ENCODE results near the gene NHLRC2.

NHLRC2 gene

DNA sequence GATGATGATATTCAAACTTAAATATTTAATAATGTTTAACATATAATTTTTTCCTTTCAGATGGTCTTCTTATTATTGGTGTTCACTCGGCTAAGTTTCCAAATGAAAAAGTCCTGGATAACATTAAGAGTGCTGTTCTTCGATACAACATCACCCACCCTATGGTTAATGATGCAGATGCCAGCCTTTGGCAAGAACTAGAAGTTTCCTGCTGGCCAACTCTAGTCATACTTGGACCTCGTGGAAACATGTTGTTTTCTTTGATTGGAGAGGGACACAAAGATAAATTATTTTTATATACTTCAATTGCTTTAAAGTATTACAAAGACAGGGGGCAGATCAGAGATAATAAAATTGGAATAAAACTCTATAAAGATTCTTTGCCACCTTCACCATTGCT, 22.0 kb downstream of the NHLRC2 start:
- no peaks in the 10 kb centered on the region for H3K36me3 ChIP-seq (replicated peaks)
- H3K4me3 ChIP-seq (ENCODE audit: low read depth, low read length) = no peak overlapping the region
- no peaks in the 10 kb centered on the region for H3K27me3 ChIP-seq (replicated peaks)
- TF ChIP-seq, protein P1, sequence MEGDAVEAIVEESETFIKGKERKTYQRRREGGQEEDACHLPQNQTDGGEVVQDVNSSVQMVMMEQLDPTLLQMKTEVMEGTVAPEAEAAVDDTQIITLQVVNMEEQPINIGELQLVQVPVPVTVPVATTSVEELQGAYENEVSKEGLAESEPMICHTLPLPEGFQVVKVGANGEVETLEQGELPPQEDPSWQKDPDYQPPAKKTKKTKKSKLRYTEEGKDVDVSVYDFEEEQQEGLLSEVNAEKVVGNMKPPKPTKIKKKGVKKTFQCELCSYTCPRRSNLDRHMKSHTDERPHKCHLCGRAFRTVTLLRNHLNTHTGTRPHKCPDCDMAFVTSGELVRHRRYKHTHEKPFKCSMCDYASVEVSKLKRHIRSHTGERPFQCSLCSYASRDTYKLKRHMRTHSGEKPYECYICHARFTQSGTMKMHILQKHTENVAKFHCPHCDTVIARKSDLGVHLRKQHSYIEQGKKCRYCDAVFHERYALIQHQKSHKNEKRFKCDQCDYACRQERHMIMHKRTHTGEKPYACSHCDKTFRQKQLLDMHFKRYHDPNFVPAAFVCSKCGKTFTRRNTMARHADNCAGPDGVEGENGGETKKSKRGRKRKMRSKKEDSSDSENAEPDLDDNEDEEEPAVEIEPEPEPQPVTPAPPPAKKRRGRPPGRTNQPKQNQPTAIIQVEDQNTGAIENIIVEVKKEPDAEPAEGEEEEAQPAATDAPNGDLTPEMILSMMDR (IDR thresholded peaks at IDR 0.05; ENCODE audit: low read depth, low read length, missing control alignments) = no peak
- no peak overlapping the region for H3K27ac ChIP-seq
- in situ Hi-C loops (cut with HindIII; ENCODE audit: low pct_ligation_motif_present, low sequenced_read_pairs) = no loop called here
- DNase-seq = no peak

DNA sequence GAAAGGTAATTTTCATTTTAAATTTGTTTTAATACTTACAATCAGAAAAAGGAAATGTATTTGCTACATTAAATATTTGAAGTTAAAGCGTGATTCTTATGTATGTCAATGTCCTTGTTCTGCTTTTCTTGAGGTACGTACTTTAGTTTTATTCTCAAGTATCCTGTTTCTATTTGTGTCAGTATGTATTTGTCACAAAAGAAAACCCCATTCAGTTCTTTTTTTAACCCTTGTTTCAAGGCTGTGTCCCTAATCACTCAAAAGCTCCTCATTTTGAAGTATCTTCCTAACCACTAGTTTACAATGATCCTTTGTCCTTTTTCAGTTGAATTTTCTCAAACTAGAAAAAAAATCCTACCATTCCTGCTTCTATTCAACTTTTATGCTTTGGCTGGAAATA, 25.2 kb downstream of the NHLRC2 start:
- Histone ChIP-seq H3K4me3 (ENCODE audit: low read depth, low read length) (no peak overlapping the region), H3K36me3 (replicated peaks) (no peaks in the 10 kb centered on the region), H3K27me3 (replicated peaks) (no peaks in the 10 kb centered on the region), H3K27ac (no peak overlapping the region)
- TF ChIP-seq, protein P1 (IDR thresholded peaks at IDR 0.05; ENCODE audit: low read depth, low read length, missing control alignments) = no peak
- no peak for DNase-seq
- in situ Hi-C loops (cut with HindIII; ENCODE audit: low pct_ligation_motif_present, low sequenced_read_pairs) = no loop called here

DNA sequence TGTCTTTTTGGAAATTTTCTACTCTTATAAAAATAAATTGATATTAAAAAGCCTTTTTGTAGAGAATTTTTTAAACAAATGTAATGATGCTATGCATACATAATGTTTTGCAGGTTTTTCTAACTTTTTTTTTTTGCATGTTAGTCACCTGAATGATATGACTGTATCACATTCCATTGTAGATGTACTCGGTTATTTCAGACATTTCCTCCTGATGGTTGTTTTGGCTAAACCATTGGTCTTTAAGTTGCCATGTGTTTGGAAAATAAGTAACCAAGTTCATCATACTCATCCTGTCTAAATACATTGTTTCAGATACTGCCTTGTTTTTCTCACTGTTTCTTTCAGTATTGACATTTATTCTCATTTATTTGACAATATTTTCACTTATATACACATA, 25.8 kb downstream of the NHLRC2 start:
- no peak overlapping the region for H3K27ac ChIP-seq
- TF ChIP-seq, protein P1 (IDR thresholded peaks at IDR 0.05; ENCODE audit: low read depth, low read length, missing control alignments) = no peak
- in situ Hi-C loops (cut with HindIII; ENCODE audit: low pct_ligation_motif_present, low sequenced_read_pairs) = no loop called here
- no peaks in the 10 kb centered on the region for H3K36me3 ChIP-seq (replicated peaks)
- DNase-seq = no peak
- H3K4me3 ChIP-seq (ENCODE audit: low read depth, low read length) = no peak overlapping the region
- H3K27me3 ChIP-seq (replicated peaks) = no peaks in the 10 kb centered on the region

DNA sequence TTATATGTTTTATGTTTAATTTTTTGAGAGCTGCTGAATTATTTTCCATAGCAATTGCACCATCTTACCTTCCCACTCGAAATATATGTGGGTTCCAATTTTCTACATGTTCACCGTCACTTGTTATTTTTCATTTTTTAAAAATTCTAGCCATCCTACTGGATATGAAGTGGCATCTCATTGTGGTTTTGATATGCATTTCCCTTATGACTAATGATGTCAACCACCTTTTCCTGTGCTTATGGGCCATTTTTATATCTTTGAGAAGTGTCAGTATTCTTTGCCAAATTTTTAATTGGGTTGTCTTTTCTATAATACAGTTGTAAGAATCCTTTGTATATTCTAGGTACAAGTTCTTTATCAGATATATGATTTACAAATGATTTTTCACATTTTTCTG, 27.8 kb downstream of the NHLRC2 start:
- H3K27me3 ChIP-seq (replicated peaks) = no peaks in the 10 kb centered on the region
- TF ChIP-seq, protein P1 (IDR thresholded peaks at IDR 0.05; ENCODE audit: low read depth, low read length, missing control alignments) = no peak
- in situ Hi-C loops (cut with HindIII; ENCODE audit: low pct_ligation_motif_present, low sequenced_read_pairs) = no loop called here
- H3K36me3 ChIP-seq (replicated peaks) = no peaks in the 10 kb centered on the region
- H3K27ac ChIP-seq = no peak overlapping the region
- H3K4me3 ChIP-seq (ENCODE audit: low read depth, low read length) = no peak overlapping the region
- DNase-seq = no peak

DNA sequence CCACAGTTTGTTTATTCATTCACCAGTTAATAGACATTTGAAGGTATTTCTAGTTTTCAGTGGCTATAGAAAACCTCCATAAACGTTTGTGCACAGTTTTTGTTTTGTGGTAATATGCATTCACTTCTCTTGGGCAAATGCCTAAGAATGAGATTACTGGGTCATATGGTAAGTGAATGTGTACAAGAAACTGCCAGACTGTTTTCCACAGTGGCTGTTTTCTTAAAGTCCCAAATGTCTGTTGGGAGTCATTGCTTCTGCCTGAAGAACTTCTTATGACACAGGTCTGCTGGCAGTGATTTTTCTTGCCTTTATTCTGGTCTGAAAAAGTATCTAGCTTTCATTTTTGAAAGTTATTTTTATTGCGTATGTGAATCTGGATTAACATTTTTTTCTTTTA, 35.5 kb downstream of the NHLRC2 start:
- Histone ChIP-seq H3K27me3 (replicated peaks) (no peaks in the 10 kb centered on the region), H3K4me3 (ENCODE audit: low read depth, low read length) (no peak overlapping the region), H3K36me3 (replicated peaks) (no peaks in the 10 kb centered on the region), H3K27ac (no peak overlapping the region)
- no peak for DNase-seq
- in situ Hi-C loops (cut with HindIII; ENCODE audit: low pct_ligation_motif_present, low sequenced_read_pairs) = no loop called here
- TF ChIP-seq, protein P1 (IDR thresholded peaks at IDR 0.05; ENCODE audit: low read depth, low read length, missing control alignments) = no peak

DNA sequence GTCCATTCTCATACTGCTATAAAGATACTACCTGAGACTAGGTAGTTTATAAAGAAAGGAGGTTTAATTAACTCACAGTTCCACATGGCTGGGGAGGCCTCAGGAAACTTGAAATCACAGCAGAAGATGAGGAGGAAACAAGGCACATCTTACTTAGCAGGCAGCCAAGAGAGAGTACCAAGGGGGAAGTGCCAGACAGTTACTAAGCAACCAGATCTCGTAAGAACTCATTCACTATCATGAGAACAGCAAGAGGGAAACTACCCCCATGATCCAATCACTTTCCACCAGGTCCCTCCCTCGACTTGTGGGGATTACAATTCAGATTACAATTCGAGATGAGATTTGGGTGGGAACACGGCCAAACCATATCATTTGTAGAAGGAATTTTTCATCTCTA, 36.3 kb downstream of the NHLRC2 start:
- Histone ChIP-seq H3K27me3 (replicated peaks) (no peaks in the 10 kb centered on the region), H3K27ac (no peak overlapping the region), H3K36me3 (replicated peaks) (no peaks in the 10 kb centered on the region), H3K4me3 (ENCODE audit: low read depth, low read length) (no peak overlapping the region)
- TF ChIP-seq, protein P1 (IDR thresholded peaks at IDR 0.05; ENCODE audit: low read depth, low read length, missing control alignments) = no peak
- in situ Hi-C loops (cut with HindIII; ENCODE audit: low pct_ligation_motif_present, low sequenced_read_pairs) = no loop called here
- DNase-seq = no peak

Data from brain microvascular endothelial cell (primary cell).